GM12878 (cell line): ENCODE results near the gene ALAD. TPM values are rescaled to one million over a fixed set of nuclear protein-coding genes. Genes with fewer than 3 reads are reported as not detected.

Experiments
- ATAC-seq: fragments of 200-7000 bp; cut with Tn5 transposase; 3 replicates; pipeline ENCODE4 v1.9.1; 2020; ENCODE audit warnings: mild to moderate bottlenecking, moderate library complexity
- BruUV-seq: library from RNA; stranded (reverse); fragments of 400-500 nt; replicated peaks from 2 replicates; lab custom pipeline; 2021; lab: Mats Ljungman, UMichigan
- CTCF ChIA-PET: fragments of 300-600 bp; sonication (Branson Sonifier 250); formaldehyde crosslinking; extraction: SDS; loops from one replicate; lab custom pipeline; 2021; ENCODE audit warnings: inconsistent platforms; lab: Yijun Ruan, JAX
- POLR2A ChIA-PET: fragments of 350-600 bp; formaldehyde crosslinking; extraction: SDS; loops from one replicate; lab custom pipeline; 2021; ENCODE audit warnings: inconsistent platforms; lab: Charles Lee
- RAD21 ChIA-PET: fragments of 300-600 bp; sonication (Branson Sonifier 250); formaldehyde crosslinking; loops from one replicate; lab custom pipeline; 2023; ENCODE audit warnings: antibody characterized with exemption; ENCODE audit not compliant: unreplicated experiment; lab: Charles Lee
- SMC1A ChIA-PET: fragments of 300-600 bp; sonication (Branson Sonifier 250); formaldehyde crosslinking; loops from one replicate; lab custom pipeline; 2023; ENCODE audit not compliant: unreplicated experiment, uncharacterized antibody; lab: Charles Lee
- DNase-seq: peaks from one replicate; pipeline ENCODE4 v3.0.0-alpha.2; 2011; ENCODE audit warnings: low read depth, low spot score
- FAIRE-seq: peaks from 3 replicates; lab custom pipeline; 2011; peaks lifted over from hg19 to GRCh38; lab: Jason Lieb, UNC
- H2AFZ ChIP-seq: 2 replicates; pipeline ENCODE4 v1.6.0; 2011; ENCODE audit warnings: low read depth, low read length, control low read depth; ENCODE audit not compliant: control insufficient read depth
- H3K27ac ChIP-seq: 2 replicates; pipeline ENCODE4 v1.5.1; 2011; ENCODE audit warnings: control low read depth; ENCODE audit not compliant: control insufficient read depth, insufficient read depth
- H3K27me3 ChIP-seq, 2 experiments: replicated peaks in 1 of 2; 2 replicates each; pipeline versions ENCODE4 v1.6.0 to v1.6.1; 2011; ENCODE audit warnings: low read length in 1 of 2; ENCODE audit not compliant: control insufficient read depth in 2 of 2, insufficient read depth in 2 of 2
- H3K36me3 ChIP-seq, 2 experiments: 2 replicates each; pipeline ENCODE4 v1.5.1; 2011; ENCODE audit warnings: low read length in 1 of 2; ENCODE audit not compliant: control insufficient read depth in 2 of 2, insufficient read depth in 2 of 2
- H3K4me1 ChIP-seq: 2 replicates; pipeline ENCODE4 v1.6.1; 2011; ENCODE audit warnings: mild to moderate bottlenecking, low read length, moderate library complexity, mixed read lengths; ENCODE audit not compliant: control insufficient read depth, insufficient read depth
- H3K4me2 ChIP-seq: 2 replicates; pipeline ENCODE4 v1.6.0; 2011; ENCODE audit warnings: control low read depth; ENCODE audit not compliant: control insufficient read depth, insufficient read depth
- H3K4me3 ChIP-seq: fragments of 200-600 bp; sonication (generic); 2 replicates; pipeline ENCODE4 v1.5.1; 2016
- H3K79me2 ChIP-seq: 2 replicates; pipeline ENCODE4 v1.6.0; 2011; ENCODE audit warnings: low read length; ENCODE audit not compliant: control insufficient read depth, insufficient read depth
- H3K9ac ChIP-seq: 2 replicates; pipeline ENCODE4 v1.8.0; 2011; ENCODE audit warnings: low read length, control low read depth, mixed read lengths; ENCODE audit not compliant: control insufficient read depth, insufficient read depth
- H3K9me3 ChIP-seq: replicated peaks from 3 replicates; pipeline ENCODE4 v1.5.1; 2011; ENCODE audit warnings: mild to moderate bottlenecking, low read length; ENCODE audit not compliant: control insufficient read depth, insufficient read depth
- H4K20me1 ChIP-seq: 2 replicates; pipeline ENCODE4 v1.6.0; 2011; ENCODE audit not compliant: control insufficient read depth, insufficient read depth
- CTCF ChIP-seq, 3 experiments: IDR thresholded peaks in 2 of 3; conservative IDR thresholded peaks in 1 of 3; 2 replicates each; pipeline ENCODE4 v1.5.1; 2011; ENCODE audit warnings: low read depth in 3 of 3, low read length in 3 of 3, mild to moderate bottlenecking in 3 of 3, control low read depth in 2 of 3, moderate library complexity in 2 of 3, inconsistent platforms in 1 of 3, mixed read lengths in 1 of 3; ENCODE audit not compliant: control insufficient read depth in 2 of 3, insufficient read depth in 1 of 3; ENCODE audit errors: extremely low read depth in 1 of 3
- IKZF1 ChIP-seq: fragments of 450-650 bp; conservative IDR thresholded peaks from 2 replicates; pipeline ENCODE4 v1.6.1; 2017; ENCODE audit warnings: antibody characterized with exemption, mild to moderate bottlenecking
- RAD21 ChIP-seq: IDR thresholded peaks from 2 replicates; pipeline ENCODE4 v1.6.1; 2011; ENCODE audit warnings: mild to moderate bottlenecking, low read depth, low read length, moderate library complexity; ENCODE audit not compliant: insufficient read depth
- SUZ12 ChIP-seq: fragments of 200-600 bp; sonication (generic); IDR thresholded peaks from one replicate; pipeline ENCODE4 v1.6.1; 2018; ENCODE audit warnings: antibody characterized with exemption, mild to moderate bottlenecking; ENCODE audit not compliant: unreplicated experiment
- WGBS: methylation state at CpG from one replicate; pipeline ENCODE4 v1.1.6; 2016; ENCODE audit warnings: low lambda C conversion rate; ENCODE audit not compliant: insufficient replicate concordance, insufficient coverage; ENCODE audit errors: missing lambda C conversion rate; 5-methylcytosine and 5-hydroxymethylcytosine counted together
- in situ Hi-C: fragments of 300-500 bp; cut with MboI; formaldehyde crosslinking; loops from 9 replicates; pipeline ENCODE4 v1.14.3; 2018; ENCODE audit warnings: mixed read lengths
- intact Hi-C: fragments of 100-400 bp; cut with micrococcal nuclease; formaldehyde crosslinking; loops from one replicate; pipeline ENCODE4 v1.14.2; 2022; ENCODE audit not compliant: unreplicated experiment
- polyA plus RNA-seq, 11 experiments: library from polyadenylated mRNA; depleted of rRNA in 4 of 11; unstranded in 6 of 11; stranded (reverse) in 5 of 11; fragments of >200 nt; fragmentation: Nextera tagmentation in 4 of 11; fragmentation: Illumina TruSeq in 1 of 11; extraction: Ambion mirVana in 4 of 11; extraction: Trizol in 1 of 11; gene quantifications; 1 replicate in 1 of 11; 2 replicates in 10 of 11; pipeline versions ENCODE4 v1.2.1 to v1.2.3, GENCODE V29; 2011 to 2016; ENCODE audit warnings: inconsistent platforms in 2 of 11, missing spikeins in 2 of 11, low read depth in 1 of 11
- total RNA-seq, 4 experiments: library from RNA; depleted of rRNA in 3 of 4; stranded (reverse); fragments of >200 nt in 3 of 4; fragmentation: Illumina TruSeq in 1 of 4; extraction: Trizol in 1 of 4; gene quantifications; 2 replicates each; pipeline versions ENCODE4 v1.2.1 to v1.2.3, GENCODE V29; 2013 to 2021
- TF ChIP-seq, protein P1 (sequence below): fragments of 450-650 bp; IDR thresholded peaks from 2 replicates; pipeline ENCODE4 v1.6.1; 2018; ENCODE audit warnings: mild to moderate bottlenecking, low read depth, moderate library complexity; ENCODE audit not compliant: partially characterized antibody

The ALAD gene
- total and polyA plus RNA-seq, 10 of the 15 experiments (the other 5 are each of a cell fraction or from before 2014, with no cell fraction given) = 2.4 to 21.6 (median 12.9) TPM

- Histone ChIP-seq H2AFZ (no peak overlapping the region), H3K79me2 (no peaks in the 10 kb centered on the region), H3K9ac (no peak overlapping the region), H3K4me1 (no peaks in the 10 kb centered on the region), H3K36me3 (no peaks in the 10 kb centered on the region), H3K27me3 (no peaks in the 10 kb centered on the region), H3K27ac (no peak overlapping the region), H4K20me1 (no peaks in the 10 kb centered on the region), H3K9me3 (no peaks in the 10 kb centered on the region), H3K4me3 (no peak overlapping the region), H3K4me2 (no peak overlapping the region)
- ChIA-PET POLR2A (no interaction called here), SMC1A (interaction anchor here (1.4 kb wide), 1 partner anchor 46 kb away, joined by 3 read pairs; no protein-coding TSS in a partner anchor), CTCF (interaction anchor here (1.4 to 3.4 kb wide), 2 partner anchors 16 to 45 kb away, joined by 5 to 18 read pairs; partner anchors contain the start of genes ALAD and WDR31), RAD21 (no interaction called here)
- WGBS = 47% methylated on average over 7 of the region's 7 CpGs
- intact Hi-C loops = no loop called here
- in situ Hi-C loops = no loop called here
- ATAC-seq = no peak
- BruUV-seq = no TSS peak
- no peak for DNase-seq
- no peak for TF ChIP-seq IKZF1
- no peak for FAIRE-seq
These were observed 44.3 kb downstream of the ALAD start for GRCh38 chr9:113356686-113357292.

GRCh38 chr9:113355040-113355596, 46.0 kb downstream of the ALAD start:
- ATAC-seq (peak; percentile 55), FAIRE-seq (no peak), DNase-seq (no peak)
- in situ Hi-C loops = no loop called here
- ChIA-PET POLR2A (no interaction called here), CTCF (interaction anchor here (1.0 to 3.4 kb wide), 5 partner anchors 9 to 300 kb away, joined by 3 to 18 read pairs (median 4); partner anchors contain the start of gene ALAD), RAD21 (interaction anchor here (1.0 to 1.4 kb wide), 4 partner anchors 46 to 300 kb away, joined by 3 to 4 read pairs (median 4); partner anchors contain the start of gene ALAD), SMC1A (interaction anchor here (1.1 to 1.4 kb wide), 2 partner anchors 48 to 300 kb away, joined by 3 read pairs; no protein-coding TSS in a partner anchor)
- H3K27me3 ChIP-seq = no peaks in the 10 kb centered on the region; a peak in 1 of 4 replicates
- no peaks in the 10 kb centered on the region for H4K20me1 ChIP-seq
- peaks cover 14% of the 10 kb centered on the region for H3K4me1 ChIP-seq
- H3K79me2 ChIP-seq = no peaks in the 10 kb centered on the region
- intact Hi-C loops = loop anchor here (1.0 kb wide), 1 partner anchor 52 kb away; no protein-coding TSS in a partner anchor
- H3K4me3 ChIP-seq = no peak overlapping the region
- H2AFZ ChIP-seq = no peak overlapping the region
- H3K4me2 ChIP-seq = no peak overlapping the region
- no TSS peak for BruUV-seq
- H3K9me3 ChIP-seq = no peaks in the 10 kb centered on the region
- no peak overlapping the region for H3K9ac ChIP-seq
- WGBS = 17% methylated on average over 4 of the region's 4 CpGs
- H3K36me3 ChIP-seq = no peaks in the 10 kb centered on the region
- TF ChIP-seq, protein P1, sequence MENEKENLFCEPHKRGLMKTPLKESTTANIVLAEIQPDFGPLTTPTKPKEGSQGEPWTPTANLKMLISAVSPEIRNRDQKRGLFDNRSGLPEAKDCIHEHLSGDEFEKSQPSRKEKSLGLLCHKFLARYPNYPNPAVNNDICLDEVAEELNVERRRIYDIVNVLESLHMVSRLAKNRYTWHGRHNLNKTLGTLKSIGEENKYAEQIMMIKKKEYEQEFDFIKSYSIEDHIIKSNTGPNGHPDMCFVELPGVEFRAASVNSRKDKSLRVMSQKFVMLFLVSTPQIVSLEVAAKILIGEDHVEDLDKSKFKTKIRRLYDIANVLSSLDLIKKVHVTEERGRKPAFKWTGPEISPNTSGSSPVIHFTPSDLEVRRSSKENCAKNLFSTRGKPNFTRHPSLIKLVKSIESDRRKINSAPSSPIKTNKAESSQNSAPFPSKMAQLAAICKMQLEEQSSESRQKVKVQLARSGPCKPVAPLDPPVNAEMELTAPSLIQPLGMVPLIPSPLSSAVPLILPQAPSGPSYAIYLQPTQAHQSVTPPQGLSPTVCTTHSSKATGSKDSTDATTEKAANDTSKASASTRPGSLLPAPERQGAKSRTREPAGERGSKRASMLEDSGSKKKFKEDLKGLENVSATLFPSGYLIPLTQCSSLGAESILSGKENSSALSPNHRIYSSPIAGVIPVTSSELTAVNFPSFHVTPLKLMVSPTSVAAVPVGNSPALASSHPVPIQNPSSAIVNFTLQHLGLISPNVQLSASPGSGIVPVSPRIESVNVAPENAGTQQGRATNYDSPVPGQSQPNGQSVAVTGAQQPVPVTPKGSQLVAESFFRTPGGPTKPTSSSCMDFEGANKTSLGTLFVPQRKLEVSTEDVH = no peak
- TF ChIP-seq SUZ12 = no peak
- peak; percentile 42; the same call in 1 of the 2 replicates for TF ChIP-seq RAD21
- peak; percentile 28 to 46 (median 45); a peak in 4 of 6 replicates for TF ChIP-seq CTCF (IDR thresholded peaks at IDR 0.05 in 2 of 3, conservative IDR thresholded peaks at IDR 0.05 in 1 of 3; ENCODE audit: control insufficient read depth in 2 of 3, extremely low read depth in 1 of 3, insufficient read depth in 1 of 3, low read depth in 3 of 3, low read length in 3 of 3)
- no peak overlapping the region for H3K27ac ChIP-seq
